WTC11 (cell line): ENCODE data around the gene TRIM44.

Experiments used
- ATF3 ChIP-seq: sonication (generic); formaldehyde crosslinking; conservative IDR thresholded peaks from 2 replicates; pipeline ENCODE4 v1.8.1; 2022; ENCODE audit warnings: mild to moderate bottlenecking, missing genetic modification reagents
- CTCF ChIP-seq: fragments of 200-600 bp; IDR thresholded peaks from 2 replicates; pipeline ENCODE4 v1.8.0; 2022; ENCODE audit warnings: antibody characterized with exemption
- ELF4 ChIP-seq: sonication (generic); formaldehyde crosslinking; IDR thresholded peaks from 2 replicates; pipeline ENCODE4 v1.8.1; 2022; ENCODE audit warnings: low read depth, mild to moderate bottlenecking, moderate library complexity, missing genetic modification reagents
- FOXJ3 ChIP-seq: sonication (generic); formaldehyde crosslinking; IDR thresholded peaks from 2 replicates; pipeline ENCODE4 v1.9.0; 2021; ENCODE audit warnings: missing genetic modification reagents, mild to moderate bottlenecking, borderline replicate concordance
- HMGXB4 ChIP-seq: sonication (generic); formaldehyde crosslinking; IDR thresholded peaks from 2 replicates; pipeline ENCODE4 v1.8.1; 2023; ENCODE audit warnings: mild to moderate bottlenecking, moderate library complexity, missing genetic modification reagents
- MAX ChIP-seq: sonication (generic); formaldehyde crosslinking; IDR thresholded peaks from 2 replicates; pipeline ENCODE4 v1.8.0; 2022; ENCODE audit warnings: mild to moderate bottlenecking, missing genetic modification reagents
- NFE2L1 ChIP-seq: sonication (generic); formaldehyde crosslinking; IDR thresholded peaks from 2 replicates; pipeline ENCODE4 v1.8.1; 2023; ENCODE audit warnings: missing genetic modification reagents
- OVOL2 ChIP-seq: fragments of 250-450 bp; sonication (Bioruptor Pico); IDR thresholded peaks from 2 replicates; pipeline ENCODE4 v1.9.0; 2021; ENCODE audit warnings: mild to moderate bottlenecking, borderline replicate concordance
- SOX15 ChIP-seq: fragments of 250-450 bp; sonication (Bioruptor Pico); IDR thresholded peaks from 2 replicates; pipeline ENCODE4 v1.9.0; 2021; ENCODE audit warnings: mild to moderate bottlenecking
- USF1 ChIP-seq: sonication (generic); formaldehyde crosslinking; IDR thresholded peaks from 2 replicates; pipeline ENCODE4 v1.8.0; 2022; ENCODE audit warnings: mild to moderate bottlenecking, missing genetic modification reagents
- USF2 ChIP-seq: sonication (generic); formaldehyde crosslinking; IDR thresholded peaks from 2 replicates; pipeline ENCODE4 v1.8.1; 2023; ENCODE audit warnings: mild to moderate bottlenecking, missing genetic modification reagents, moderate library complexity
- ZNF281 ChIP-seq: sonication (generic); formaldehyde crosslinking; IDR thresholded peaks from 2 replicates; pipeline ENCODE4 v1.8.0; 2023; ENCODE audit warnings: mild to moderate bottlenecking, missing genetic modification reagents

- TF ChIP-seq USF2 (CRISPR knock-in tag) (no peak), ELF4 (CRISPR knock-in tag) (no peak), MAX (no peak), FOXJ3 (no peak), HMGXB4 (CRISPR knock-in tag) (no peak), NFE2L1 (CRISPR knock-in tag) (no peak), CTCF (no peak), OVOL2 (CRISPR knock-in tag) (no peak), SOX15 (CRISPR knock-in tag) (no peak), ATF3 (CRISPR knock-in tag) (no peak), USF1 (CRISPR knock-in tag) (no peak), ZNF281 (CRISPR knock-in tag) (no peak)
Measured at GRCh38 chr11:35631891-35632290, 30.7 kb upstream of the TRIM44 start.
